BJ (cell line): ENCODE results near the gene ZXDB. TPM values are rescaled to one million over a fixed set of nuclear protein-coding genes. Genes with fewer than 3 reads are reported as not detected.
A peak's percentile ranks its signal among the peaks of the same experiment; 100 is the strongest.
"Not testable (repeated sequence)": the region's sequence is repeated elsewhere in the genome, so short reads cannot be mapped to it uniquely, and the experiment has no call there.

Source experiments
- CTCF ChIA-PET: fragments of 350-600 bp; formaldehyde crosslinking; extraction: SDS; loops from one replicate; lab custom pipeline; 2021; ENCODE audit warnings: antibody characterized with exemption, inconsistent platforms; lab: Yijun Ruan, JAX
- POLR2A ChIA-PET: fragments of 300-600 bp; sonication (Branson Sonifier 250); formaldehyde crosslinking; extraction: SDS; loops from one replicate; lab custom pipeline; 2021; ENCODE audit warnings: antibody characterized with exemption; lab: Charles Lee
- DNase-seq: peaks from one replicate; pipeline ENCODE4 v3.0.0-alpha.2; 2011; ENCODE audit warnings: low read depth
- H3K27me3 ChIP-seq: 2 replicates; pipeline ENCODE4 v1.6.0; 2011; ENCODE audit warnings: low read length; ENCODE audit not compliant: control insufficient read depth, insufficient read depth
- H3K36me3 ChIP-seq: 2 replicates; pipeline ENCODE4 v1.5.1; 2011; ENCODE audit warnings: low read length; ENCODE audit not compliant: control insufficient read depth, insufficient read depth
- H3K4me3 ChIP-seq: 2 replicates; pipeline ENCODE4 v1.5.1; 2011; ENCODE audit warnings: low read depth, mild to moderate bottlenecking, control low read depth, low read length
- CTCF ChIP-seq: IDR thresholded peaks from 2 replicates; pipeline ENCODE4 v1.5.1; 2011; ENCODE audit warnings: low read depth, mild to moderate bottlenecking, control low read depth, inconsistent platforms, low read length, moderate library complexity; ENCODE audit not compliant: insufficient read depth
- polyA minus RNA-seq: library from RNA; depleted of rRNA, polyadenylated mRNA; stranded (reverse); fragments of >200 nt; gene quantifications from 2 replicates; pipeline ENCODE4 v1.2.3, GENCODE V29; 2011; rRNA and poly(A)+ RNA removed
- polyA plus RNA-seq: library from polyadenylated mRNA; depleted of rRNA; stranded (reverse); fragments of >200 nt; gene quantifications from 2 replicates; pipeline ENCODE4 v1.2.3, GENCODE V29; 2011; rRNA removed

ZXDB gene
- polyA plus RNA-seq = 3.3 and 4.4 TPM in 2 replicates
- 8.1 and 10.3 TPM in 2 replicates for polyA minus RNA-seq

GRCh38 chrX:57591284-57592159 is at the start of gene ZXDB:
Gene ZXDB (plus strand): TSS chrX:57592011. CDS start chrX:57592049, 38 bp downstream.
- H3K36me3 ChIP-seq, DNase-seq, POLR2A ChIA-PET, H3K27me3 ChIP-seq: not testable (repeated sequence)
- CTCF ChIA-PET = interaction anchor here (0.7 kb wide), 1 partner anchor 400 kb away, joined by 3 read pairs; no protein-coding TSS in a partner anchor
- H3K4me3 ChIP-seq = peak within 1 kb of the TSS; percentile 42

DNA sequence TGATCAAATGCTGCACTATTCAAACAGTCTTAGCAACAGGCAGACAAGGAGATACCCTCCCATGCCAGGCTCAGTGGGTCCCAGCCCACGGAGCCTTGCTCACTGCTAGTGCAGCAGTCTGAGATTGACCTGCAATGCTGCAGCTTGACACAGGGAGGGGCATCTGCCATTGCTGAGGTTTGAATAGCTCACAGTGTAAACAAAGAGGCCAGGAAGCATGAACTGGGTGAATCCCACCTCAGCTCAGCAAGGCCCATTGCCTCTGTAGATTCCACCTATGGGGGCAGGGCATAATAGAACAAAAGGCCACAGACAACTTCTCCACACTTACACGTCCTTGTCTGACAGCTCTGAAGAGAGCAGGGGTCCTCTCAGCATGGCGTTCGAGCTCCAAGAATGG is 26.6 kb upstream of the ZXDB start:
- Histone ChIP-seq H3K4me3 (no peak overlapping the region), H3K27me3 (no peaks in the 10 kb centered on the region), H3K36me3 (no peaks in the 10 kb centered on the region)
- ChIA-PET CTCF (interaction anchor here (1.3 kb wide), 1 partner anchor 9 kb away, joined by 3 read pairs; no protein-coding TSS in a partner anchor), POLR2A (no interaction called here)
- no peak for TF ChIP-seq CTCF
- no peak for DNase-seq

GRCh38 chrX:57573754-57574153 is 18.1 kb upstream of the ZXDB start:
- POLR2A ChIA-PET = no interaction called here
- DNase-seq = no peak
- Histone ChIP-seq H3K27me3 (no peaks in the 10 kb centered on the region), H3K36me3 (no peaks in the 10 kb centered on the region), H3K4me3 (no peak overlapping the region)
- CTCF ChIA-PET = interaction anchor here (0.8 kb wide), 1 partner anchor 8 kb away, joined by 3 read pairs; no protein-coding TSS in a partner anchor
- peak; percentile 43 for TF ChIP-seq CTCF

- TF ChIP-seq CTCF = peak; percentile 29
- H3K36me3 ChIP-seq, POLR2A ChIA-PET, H3K27me3 ChIP-seq, DNase-seq, H3K4me3 ChIP-seq: not testable (repeated sequence)
- CTCF ChIA-PET = interaction anchor here (0.5 kb wide), 1 partner anchor 1832 kb away, joined by 3 read pairs; no protein-coding TSS in a partner anchor
Observed at GRCh38 chrX:57582948-57583347, 8.9 kb upstream of the ZXDB start.

GRCh38 chrX:57583477-57583876 is 8.3 kb upstream of the ZXDB start:
- ChIA-PET POLR2A (no interaction called here), CTCF (no interaction called here)
- no peak for TF ChIP-seq CTCF
- Histone ChIP-seq H3K27me3 (no peaks in the 10 kb centered on the region), H3K36me3 (no peaks in the 10 kb centered on the region), H3K4me3 (no peak overlapping the region)
- DNase-seq = no peak
